Measurements from ENCODE around the gene EPG5.
"Not testable (repeated sequence)": the region's sequence is repeated elsewhere in the genome, so short reads cannot be mapped to it uniquely, and the experiment has no call there.

Gene EPG5

DNA sequence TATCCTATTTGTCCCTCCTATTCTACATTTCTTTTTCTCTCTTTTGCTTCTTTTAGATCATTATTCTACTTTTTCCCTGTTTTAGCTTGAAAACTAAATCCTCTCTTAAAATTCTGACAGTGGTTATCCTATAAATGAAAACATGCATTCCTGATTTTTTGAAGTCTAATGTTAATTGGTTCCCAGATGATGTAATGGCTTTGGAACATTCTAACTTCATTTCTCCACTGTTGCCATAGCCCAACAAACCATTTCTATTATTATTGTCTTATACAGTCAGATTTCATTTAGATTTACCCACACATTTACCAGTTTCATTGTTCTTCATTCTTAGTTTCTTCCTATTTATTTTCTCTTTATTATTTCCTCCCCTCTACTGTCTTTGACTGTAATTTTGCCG lies 105.2 kb downstream of the EPG5 start:
- DNase-seq = no peak

DNA sequence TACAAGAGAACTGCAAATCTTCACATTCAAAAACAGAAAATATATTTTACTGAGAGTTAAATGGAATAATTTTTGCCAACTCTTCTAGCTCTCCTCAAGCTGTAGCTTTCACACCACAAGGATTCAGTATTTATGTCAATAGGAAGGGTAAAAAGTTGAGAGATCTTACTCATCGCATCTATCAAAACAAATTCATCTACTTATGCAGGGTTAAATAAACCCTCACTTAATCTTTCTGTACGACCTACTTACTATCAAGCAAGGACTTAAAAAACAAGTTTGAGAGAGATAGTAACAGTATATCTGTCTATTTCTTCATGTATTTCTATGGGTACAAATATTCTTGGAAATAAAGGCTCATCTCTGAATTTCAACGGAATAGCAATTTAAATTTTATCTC lies 106.2 kb downstream of the EPG5 start:
- no peak for DNase-seq

- no peak for DNase-seq
Measured at GRCh38 chr18:45860492-45860891, 106.6 kb downstream of the EPG5 start.

GRCh38 chr18:45859334-45859733 lies 107.8 kb downstream of the EPG5 start:
- DNase-seq = no peak

DNA sequence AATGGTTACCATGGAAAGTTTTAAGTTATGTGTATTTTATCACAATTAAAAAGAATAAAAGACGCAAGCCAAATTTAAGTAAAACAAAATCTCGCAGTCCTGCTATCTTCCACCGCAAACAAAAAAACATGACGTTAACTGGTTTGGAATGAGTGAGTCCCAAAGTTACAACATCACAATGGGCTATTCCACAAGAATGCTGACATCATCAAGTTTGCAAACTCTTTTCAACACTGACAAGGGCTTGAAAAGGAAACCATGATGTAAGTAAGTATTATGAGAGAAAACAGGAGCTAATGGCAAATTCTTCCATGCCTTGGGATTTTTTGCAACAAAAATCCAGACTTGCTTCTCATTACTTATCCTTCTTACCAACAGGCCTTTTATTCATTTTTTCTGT lies 110.6 kb downstream of the EPG5 start:
- no peak for DNase-seq

DNA sequence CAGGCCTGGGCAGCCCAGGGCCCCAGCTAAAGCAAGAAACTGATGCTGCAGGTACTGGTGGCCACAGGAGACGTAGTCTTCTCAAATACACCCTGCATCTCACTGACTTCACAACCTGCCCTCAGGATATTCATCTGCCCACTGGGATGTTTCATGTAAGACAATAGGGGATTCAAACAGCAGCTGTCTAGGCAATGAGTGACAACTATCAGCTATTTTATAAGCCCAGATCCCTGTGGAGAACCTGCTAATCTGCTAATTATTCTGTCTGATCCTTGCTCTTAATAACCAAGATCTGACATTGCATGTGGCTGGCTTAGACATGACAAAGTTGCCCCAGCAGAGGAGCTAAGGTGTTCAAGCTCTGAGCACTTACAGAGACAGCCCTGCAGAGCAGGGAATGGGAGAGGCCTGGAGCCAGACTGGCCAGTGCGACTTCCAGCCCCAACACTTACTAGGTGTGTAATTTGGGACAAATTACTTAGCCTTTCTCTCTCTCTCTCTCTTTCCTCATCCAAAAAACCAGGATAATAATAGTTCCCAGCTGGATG lies 113.0 kb downstream of the EPG5 start:
- no peak for DNase-seq

DNA sequence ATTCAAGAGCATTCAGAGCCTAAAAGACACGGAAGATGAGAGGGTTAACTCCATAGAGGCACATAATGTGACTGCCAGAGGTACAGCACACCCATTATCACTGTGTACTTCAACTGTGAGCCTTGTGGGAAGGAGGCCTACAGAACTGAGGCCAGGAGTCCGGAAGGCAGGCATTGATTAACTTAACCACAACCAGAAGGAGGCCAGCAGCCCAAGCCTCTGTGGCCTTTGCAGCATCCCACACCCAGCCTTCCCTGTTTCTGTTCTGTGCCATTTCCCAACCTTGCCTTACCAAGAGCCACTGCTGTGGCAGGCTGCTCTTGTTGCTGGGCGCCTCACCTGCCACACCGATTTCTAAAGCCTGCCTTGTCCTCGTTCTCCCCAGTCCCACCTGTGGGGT lies 114.5 kb downstream of the EPG5 start:
- DNase-seq = no peak

DNA sequence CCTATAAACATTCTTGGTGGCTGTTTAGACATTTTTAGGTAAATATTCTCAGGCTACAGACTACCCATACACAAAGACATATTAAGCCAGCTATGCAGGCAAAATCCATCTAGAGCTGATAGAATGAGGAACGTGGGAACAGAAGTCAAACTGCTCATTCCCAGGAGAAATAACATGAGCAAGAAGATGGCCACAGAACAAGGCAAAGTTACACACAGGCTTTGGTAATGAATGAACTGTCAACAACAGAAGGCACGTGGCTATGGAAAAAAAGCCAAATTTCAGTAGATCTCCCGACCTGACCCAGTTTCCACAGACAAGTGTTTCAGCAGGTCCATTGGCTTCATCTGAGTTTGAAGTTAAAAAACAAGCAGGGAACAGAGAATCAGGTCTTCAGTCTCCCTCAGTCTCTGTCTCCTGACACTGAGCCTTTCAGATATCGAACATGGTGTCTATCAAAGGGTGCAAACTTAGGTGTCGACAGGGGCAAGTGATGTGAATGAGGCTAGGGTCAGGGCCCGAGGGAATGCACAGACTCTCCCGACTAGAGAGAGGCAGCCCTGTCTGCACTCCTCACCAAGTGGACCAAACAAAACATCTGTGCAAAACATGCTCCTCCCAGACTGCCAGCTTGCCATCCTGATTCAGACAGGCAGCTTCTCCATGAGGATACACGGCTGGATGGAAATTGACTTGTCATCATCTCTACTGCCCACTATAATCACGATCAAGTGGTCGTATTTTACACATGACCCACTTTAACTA lies 115.8 kb downstream of the EPG5 start:
- DNase-seq = no peak

DNA sequence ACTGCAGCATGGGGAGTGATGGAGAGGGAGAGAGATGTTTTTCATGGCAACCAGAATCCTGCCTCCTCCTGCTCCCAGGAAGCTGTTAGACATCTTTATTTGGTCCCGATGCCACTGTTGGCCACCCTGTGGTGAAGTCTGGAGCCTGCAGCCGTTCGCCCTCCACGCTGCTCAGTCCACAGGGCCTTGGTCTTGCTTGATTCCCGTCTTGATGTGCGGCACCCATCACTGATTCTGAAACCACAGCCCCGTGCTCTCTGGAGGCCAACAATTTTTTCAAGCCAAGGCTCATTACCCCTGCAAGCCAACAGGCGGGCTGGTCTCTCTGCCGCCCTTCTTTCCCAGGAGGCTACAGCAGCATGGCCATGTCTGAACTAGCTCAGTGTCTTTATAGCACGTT lies 117.1 kb downstream of the EPG5 start:
- DNase-seq = no peak

GRCh38 chr18:45849529-45849928 lies 117.6 kb downstream of the EPG5 start:
- DNase-seq = no peak

GRCh38 chr18:45848643-45849042 lies 118.5 kb downstream of the EPG5 start:
- not testable (repeated sequence) for DNase-seq

- no peak for DNase-seq
Measured at GRCh38 chr18:45847119-45847518, 120.0 kb downstream of the EPG5 start.

- DNase-seq = no peak
Measured at GRCh38 chr18:45845410-45845809, 121.7 kb downstream of the EPG5 start.

- peak; percentile 94 for DNase-seq
Measured at GRCh38 chr18:45844938-45845337, 122.2 kb downstream of the EPG5 start.

DNA sequence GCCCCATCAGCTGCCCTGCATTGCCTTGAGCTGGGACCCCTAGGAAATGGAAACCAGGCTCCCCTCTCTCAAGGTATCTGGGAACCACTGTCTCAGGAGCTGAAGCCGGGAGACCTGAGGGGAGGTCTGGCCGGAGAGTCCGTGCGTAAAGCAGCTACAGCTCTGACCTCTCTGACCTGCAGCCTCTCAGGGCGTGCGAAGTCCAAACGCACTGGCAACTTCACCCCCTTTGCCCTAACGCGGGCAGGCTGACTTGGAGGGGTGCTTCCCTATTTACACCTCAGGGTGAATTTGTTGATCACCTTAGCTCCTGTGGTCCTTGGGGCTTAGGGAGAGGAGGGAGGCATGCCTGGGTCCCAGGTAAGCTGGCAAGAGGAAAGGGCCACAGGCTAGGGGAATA lies 124.1 kb downstream of the EPG5 start:
- DNase-seq = no peak

DNA sequence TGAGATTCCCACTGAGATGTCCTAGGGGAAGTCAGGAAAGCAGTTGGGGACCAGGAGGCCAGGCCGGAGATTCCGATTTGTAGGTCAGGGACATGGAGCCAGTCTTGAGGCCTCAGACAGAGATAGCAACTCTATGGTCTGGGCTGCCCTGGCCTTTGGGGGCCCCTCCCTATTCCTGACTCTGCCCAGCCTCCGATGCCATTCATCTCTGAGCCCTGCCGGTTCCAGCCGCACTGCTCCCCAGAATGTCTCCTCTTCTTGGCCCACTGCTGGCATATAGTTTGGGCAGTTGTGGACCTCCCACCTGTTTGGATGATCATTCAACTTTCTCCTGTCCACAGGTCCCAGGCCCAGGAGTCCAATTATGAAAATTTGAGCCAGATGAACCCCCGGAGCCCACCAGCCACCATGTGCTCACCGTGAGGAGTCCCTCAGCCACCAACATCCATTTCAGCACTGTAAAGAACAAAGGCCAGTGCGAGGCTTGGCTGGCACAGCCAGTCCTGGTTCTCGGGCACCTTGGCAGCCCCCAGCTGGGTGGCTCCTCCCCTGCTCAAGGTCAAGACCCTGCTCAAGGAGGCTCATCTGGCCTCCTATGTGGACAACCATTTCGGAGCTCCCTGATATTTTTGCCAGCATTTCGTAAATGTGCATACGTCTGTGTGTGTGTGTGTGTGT lies 125.2 kb downstream of the EPG5 start:
- no peak for DNase-seq

- DNase-seq = no peak
Measured at GRCh38 chr18:45841060-45841764, 125.9 kb downstream of the EPG5 start.

DNA sequence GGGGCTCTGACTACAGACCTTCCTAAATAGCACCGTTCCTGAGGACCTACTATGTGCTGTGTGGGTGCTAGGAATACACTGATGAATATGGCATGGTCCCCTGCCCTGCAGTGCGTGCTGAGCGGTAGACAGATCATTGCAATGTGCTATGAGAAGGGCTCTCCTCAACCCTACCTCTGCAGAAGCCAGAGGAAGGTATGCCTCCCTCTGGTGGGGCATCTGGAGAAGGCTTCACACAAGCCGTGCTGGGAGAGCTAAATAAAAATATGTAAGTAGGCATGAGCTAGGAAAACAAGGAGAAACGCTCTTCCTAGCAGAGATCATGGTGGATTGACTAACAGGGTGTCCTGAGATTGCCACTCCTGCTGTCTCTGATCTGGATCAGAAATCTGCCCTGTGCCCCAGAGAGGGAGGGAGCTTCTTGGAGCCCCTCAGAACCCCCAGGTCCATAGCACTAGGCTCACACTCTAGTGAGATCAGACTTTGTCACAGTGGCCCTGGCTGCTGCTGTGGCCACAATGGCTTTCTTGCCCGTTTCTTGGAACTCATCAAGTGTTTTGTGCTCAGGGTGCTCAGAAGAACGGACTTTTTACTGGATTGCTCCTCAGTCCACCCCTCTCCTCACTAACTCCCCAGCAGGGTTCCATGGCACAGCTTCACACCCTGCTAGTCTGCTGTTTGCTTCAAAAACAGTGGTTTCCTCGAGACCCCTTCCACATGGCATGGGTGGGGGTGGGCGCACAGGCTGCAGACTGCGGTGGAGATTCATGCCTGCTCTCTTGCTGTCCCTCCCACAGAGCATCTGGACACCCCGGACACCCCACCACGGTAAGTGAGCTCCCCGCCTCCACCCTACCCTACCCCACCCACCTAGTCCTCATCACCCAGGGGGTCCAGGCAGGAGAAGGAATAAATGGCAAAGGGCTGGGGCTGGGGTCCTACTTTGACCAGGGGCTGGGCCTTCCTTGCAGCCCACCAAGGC lies 127.4 kb downstream of the EPG5 start:
- peak; percentile 36 for DNase-seq

DNA sequence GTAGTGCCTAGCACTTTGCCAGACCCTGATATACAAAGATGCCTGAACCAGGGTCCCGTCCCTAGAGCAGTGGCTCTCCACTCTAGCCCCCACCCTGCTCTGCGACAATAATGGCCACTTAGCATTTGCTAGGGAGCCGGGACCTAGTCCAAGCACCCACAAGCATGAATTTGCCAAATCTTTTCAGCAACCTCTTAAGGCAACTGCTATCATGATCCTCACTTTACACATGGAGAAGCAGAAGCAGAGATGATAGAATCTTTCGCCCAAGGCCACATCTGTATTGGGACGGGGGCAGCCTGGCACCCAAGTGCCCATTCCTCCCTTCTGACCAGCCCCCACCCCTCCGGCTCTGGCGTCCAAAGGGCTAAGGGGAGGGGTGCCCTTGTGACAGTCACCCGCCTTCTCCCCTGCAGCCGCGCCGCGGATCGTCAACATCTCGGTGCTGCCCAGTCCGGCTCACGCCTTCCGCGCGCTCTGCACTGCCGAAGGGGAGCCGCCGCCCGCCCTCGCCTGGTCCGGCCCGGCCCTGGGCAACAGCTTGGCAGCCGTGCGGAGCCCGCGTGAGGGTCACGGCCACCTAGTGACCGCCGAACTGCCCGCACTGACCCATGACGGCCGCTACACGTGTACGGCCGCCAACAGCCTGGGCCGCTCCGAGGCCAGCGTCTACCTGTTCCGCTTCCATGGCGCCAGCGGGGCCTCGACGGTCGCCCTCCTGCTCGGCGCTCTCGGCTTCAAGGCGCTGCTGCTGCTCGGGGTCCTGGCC lies 128.6 kb downstream of the EPG5 start:
- no peak for DNase-seq

- no peak for DNase-seq
Measured at GRCh38 chr18:45837283-45838070, 129.7 kb downstream of the EPG5 start.
